WI38 (cell line): ENCODE data around the gene SLC2A8.

Experiments used
- H3K4me3 ChIP-seq: 2 replicates; pipeline ENCODE4 v1.5.1; 2011; ENCODE audit warnings: low read depth, mild to moderate bottlenecking, control low read depth, low read length
- CTCF ChIP-seq: IDR thresholded peaks from 2 replicates; pipeline ENCODE4 v1.5.1; 2012; ENCODE audit warnings: low read depth, mild to moderate bottlenecking, control low read depth, low read length

The SLC2A8 gene

GRCh38 chr9:127415657-127416056 is 18.7 kb downstream of the SLC2A8 start:
- no peak overlapping the region for H3K4me3 ChIP-seq
- no peak for TF ChIP-seq CTCF

- TF ChIP-seq CTCF = no peak
- no peak overlapping the region for H3K4me3 ChIP-seq
Observed at GRCh38 chr9:127417131-127418036, 20.4 kb downstream of the SLC2A8 start.

DNA sequence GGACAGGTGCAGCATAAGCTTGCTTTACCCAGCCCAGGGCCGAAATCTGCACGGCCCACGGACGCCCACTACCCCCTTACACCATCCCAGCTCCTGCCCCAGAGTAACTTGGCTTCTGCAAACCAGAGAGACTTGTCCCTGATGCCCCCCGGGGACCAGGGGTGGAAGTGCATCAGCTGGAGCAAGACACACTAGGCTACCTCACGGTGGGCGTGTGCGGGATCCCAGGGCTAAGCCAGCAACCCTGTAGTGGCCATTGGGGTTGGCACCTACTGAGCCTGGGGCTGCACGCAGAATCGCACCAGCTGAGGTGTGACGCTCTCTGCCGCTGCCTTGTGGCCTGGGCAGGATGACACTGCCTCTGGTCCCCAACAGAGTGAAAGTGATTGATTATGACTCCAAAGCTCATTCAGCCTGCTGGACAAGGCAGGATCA is 21.1 kb downstream of the SLC2A8 start:
- H3K4me3 ChIP-seq = no peak overlapping the region
- no peak for TF ChIP-seq CTCF

DNA sequence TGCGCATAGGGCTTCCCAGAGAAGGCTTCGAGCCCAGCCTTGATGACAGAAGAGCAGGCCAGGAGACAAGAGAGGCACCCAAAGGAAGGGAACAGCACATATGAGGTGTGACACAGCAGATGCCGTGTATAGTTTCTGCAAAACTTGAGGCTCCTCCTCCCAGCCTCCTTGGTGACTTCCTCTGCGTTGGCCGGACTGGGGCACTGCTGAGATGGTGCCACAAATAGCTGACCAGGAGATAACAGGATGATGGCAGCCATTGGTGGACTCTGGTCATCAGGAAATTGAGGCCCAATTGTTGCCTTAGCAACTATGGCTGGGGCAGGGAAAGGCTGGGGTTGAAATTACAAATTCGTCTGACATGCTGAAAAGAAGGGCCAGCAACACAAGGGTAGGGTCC is 22.4 kb downstream of the SLC2A8 start:
- H3K4me3 ChIP-seq = no peak overlapping the region

GRCh38 chr9:127421057-127421456 is 24.1 kb downstream of the SLC2A8 start:
- H3K4me3 ChIP-seq = no peak overlapping the region
- TF ChIP-seq CTCF = no peak

More for the DNA sequence above, 22.4 kb downstream of the SLC2A8 start:
- TF ChIP-seq CTCF = no peak

DNA sequence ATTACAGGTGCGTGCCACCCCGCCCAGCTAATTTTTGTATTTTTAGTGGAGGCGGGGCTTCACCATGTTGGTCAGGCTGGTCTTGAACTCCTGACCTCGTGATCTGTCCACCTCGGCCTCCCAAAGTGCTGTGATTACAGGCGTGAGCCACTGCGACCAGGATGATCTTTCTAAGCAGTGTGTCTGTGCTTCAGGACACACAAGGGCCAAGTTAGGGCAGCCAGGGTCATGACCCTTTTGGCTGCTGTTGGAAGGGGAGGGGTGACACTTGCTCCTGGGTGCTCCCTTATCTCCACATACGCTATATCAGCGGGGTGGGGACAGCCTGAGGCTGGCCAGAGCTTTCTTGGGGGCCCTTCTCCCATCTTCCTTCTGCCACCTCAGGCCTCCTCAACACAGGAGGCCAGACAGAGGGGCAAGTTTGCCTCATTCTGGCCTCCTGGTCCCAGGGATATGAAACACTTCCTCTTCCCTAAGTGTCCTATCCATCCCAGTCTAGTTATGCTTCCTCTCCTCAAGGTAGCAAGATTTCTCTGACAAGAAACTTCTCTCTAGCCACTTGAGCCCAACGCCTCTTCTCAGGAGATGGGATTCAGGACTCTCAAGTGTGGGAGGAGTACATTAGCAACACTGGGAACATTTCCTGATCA is 25.3 kb downstream of the SLC2A8 start:
- no peak overlapping the region for H3K4me3 ChIP-seq
- no peak for TF ChIP-seq CTCF

DNA sequence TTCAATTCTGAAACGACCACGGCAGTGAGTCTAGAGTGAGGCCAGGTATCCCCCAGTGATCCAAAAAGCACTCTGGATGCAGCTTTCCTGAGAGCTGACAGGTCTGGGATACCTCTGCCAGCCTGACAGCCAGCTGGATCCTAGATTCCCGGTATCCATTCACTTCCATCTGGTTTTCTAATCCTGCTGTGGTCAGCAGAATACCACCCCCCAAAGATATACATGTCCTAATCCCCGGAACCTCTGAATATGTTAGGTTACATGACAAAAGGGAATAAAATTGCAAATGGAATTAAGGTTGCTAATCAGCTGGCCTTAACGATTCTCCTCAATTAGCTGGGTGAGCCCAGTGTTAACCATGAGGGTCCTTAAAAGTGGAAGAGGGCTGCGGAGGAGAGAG is 25.8 kb downstream of the SLC2A8 start:
- no peak for TF ChIP-seq CTCF
- peak overlapping the region; percentile 80 for H3K4me3 ChIP-seq
